Fibroblast of villous mesenchyme (primary cell): ENCODE measurements around the gene BTNL9. TPM values are rescaled to one million over a fixed set of nuclear protein-coding genes. Genes with fewer than 3 reads are reported as not detected.

ENCODE experiments used
- DNase-seq: peaks from one replicate; pipeline ENCODE4 v3.0.0-alpha.2; 2010; ENCODE audit warnings: low read depth
- H3K4me3 ChIP-seq: 2 replicates; pipeline ENCODE4 v1.5.1; 2011; ENCODE audit warnings: low read depth, mild to moderate bottlenecking, low read length
- CTCF ChIP-seq: IDR thresholded peaks from 2 replicates; pipeline ENCODE4 v1.5.1; 2012; ENCODE audit warnings: low read depth, mild to moderate bottlenecking, low read length; ENCODE audit not compliant: insufficient read depth
- total RNA-seq: library from RNA; depleted of rRNA; stranded (reverse); fragments of >200 nt; gene quantifications from 2 replicates; pipeline ENCODE4 v1.2.3, GENCODE V29; 2012

Gene BTNL9
- total RNA-seq, 1 donor, result not detected

- TF ChIP-seq CTCF, result no peak
- H3K4me3 ChIP-seq, result no peak overlapping the region
- no peak for DNase-seq
Observed at GRCh38 chr5:181061645-181062044, 21.6 kb downstream of the BTNL9 start.

- no peak overlapping the region for H3K4me3 ChIP-seq
- no peak for DNase-seq
- TF ChIP-seq CTCF, result no peak
Observed at GRCh38 chr5:181062631-181063030, 22.6 kb downstream of the BTNL9 start.

- H3K4me3 ChIP-seq, result no peak overlapping the region
- DNase-seq, result no peak
- TF ChIP-seq CTCF, result no peak
Observed at GRCh38 chr5:181063514-181063913, 23.4 kb downstream of the BTNL9 start.

GRCh38 chr5:181064987-181065386 is 24.9 kb downstream of the BTNL9 start:
- no peak overlapping the region for H3K4me3 ChIP-seq
- no peak for DNase-seq
- no peak for TF ChIP-seq CTCF

GRCh38 chr5:181069767-181070491 is 29.9 kb downstream of the BTNL9 start:
- TF ChIP-seq CTCF, result no peak
- H3K4me3 ChIP-seq, result no peak overlapping the region
- no peak for DNase-seq

GRCh38 chr5:181070523-181070922 is 30.5 kb downstream of the BTNL9 start:
- no peak for DNase-seq
- no peak for TF ChIP-seq CTCF
- H3K4me3 ChIP-seq, result no peak overlapping the region

- DNase-seq, result no peak
- no peak for TF ChIP-seq CTCF
- no peak overlapping the region for H3K4me3 ChIP-seq
Observed at GRCh38 chr5:181071257-181071656, 31.2 kb downstream of the BTNL9 start.
